Ovary (tissue), 3 donors: ENCODE data around the gene SLC3A2.

ENCODE experiments used
- POLR2A ChIP-seq: fragments of 450-650 bp; IDR thresholded peaks from one replicate; pipeline ENCODE4 v1.6.1; 2017; ENCODE audit warnings: antibody characterized with exemption, mild to moderate bottlenecking, moderate library complexity
- TF ChIP-seq, protein P1 (sequence below), 3 donors: fragments of 450-650 bp in 2 of 3; fragments of 200-600 bp in 1 of 3; IDR thresholded peaks; one replicate each; pipeline versions ENCODE4 v1.5.1 to v1.8.0; 2016 to 2022; ENCODE audit warnings: antibody characterized with exemption in 3 of 3, mild to moderate bottlenecking in 1 of 3
- donor health status: DM: no; HTN: no; CAD: no.

DNA sequence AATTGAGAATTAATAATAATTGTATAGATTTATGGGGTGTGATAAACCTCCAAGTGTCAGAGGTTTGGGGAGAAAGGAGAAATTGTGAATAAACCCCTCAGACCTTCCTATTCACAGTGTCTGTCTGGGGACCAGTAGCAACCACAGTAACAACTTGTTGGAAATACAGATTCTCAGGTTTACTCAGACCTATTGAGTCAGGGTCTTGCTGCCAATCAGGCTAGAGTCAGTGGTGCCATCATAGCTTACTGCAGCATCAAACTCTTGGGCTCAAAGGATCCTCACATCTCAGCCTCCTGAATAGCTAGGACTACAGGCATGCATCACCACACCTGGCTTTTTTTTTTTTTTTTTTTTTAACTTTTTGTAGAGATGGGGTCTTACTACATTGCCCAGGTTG is 17.3 kb downstream of the SLC3A2 start:
- TF ChIP-seq, protein P1, sequence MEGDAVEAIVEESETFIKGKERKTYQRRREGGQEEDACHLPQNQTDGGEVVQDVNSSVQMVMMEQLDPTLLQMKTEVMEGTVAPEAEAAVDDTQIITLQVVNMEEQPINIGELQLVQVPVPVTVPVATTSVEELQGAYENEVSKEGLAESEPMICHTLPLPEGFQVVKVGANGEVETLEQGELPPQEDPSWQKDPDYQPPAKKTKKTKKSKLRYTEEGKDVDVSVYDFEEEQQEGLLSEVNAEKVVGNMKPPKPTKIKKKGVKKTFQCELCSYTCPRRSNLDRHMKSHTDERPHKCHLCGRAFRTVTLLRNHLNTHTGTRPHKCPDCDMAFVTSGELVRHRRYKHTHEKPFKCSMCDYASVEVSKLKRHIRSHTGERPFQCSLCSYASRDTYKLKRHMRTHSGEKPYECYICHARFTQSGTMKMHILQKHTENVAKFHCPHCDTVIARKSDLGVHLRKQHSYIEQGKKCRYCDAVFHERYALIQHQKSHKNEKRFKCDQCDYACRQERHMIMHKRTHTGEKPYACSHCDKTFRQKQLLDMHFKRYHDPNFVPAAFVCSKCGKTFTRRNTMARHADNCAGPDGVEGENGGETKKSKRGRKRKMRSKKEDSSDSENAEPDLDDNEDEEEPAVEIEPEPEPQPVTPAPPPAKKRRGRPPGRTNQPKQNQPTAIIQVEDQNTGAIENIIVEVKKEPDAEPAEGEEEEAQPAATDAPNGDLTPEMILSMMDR (IDR thresholded peaks at IDR 0.05) = no peak
- no peak for TF ChIP-seq POLR2A
